ENCODE results near the gene UFM1.
"Not testable (repeated sequence)": the region's sequence is repeated elsewhere in the genome, so short reads cannot be mapped to it uniquely, and the experiment has no call there.

UFM1 gene

GRCh38 chr13:38366954-38367645, 17.4 kb downstream of the UFM1 start:
- DNase-seq: no peak

GRCh38 chr13:38369058-38369457, 19.4 kb downstream of the UFM1 start:
- DNase-seq: no peak

- DNase-seq: not testable (repeated sequence)
These were observed 20.4 kb downstream of the UFM1 start for GRCh38 chr13:38370096-38370495.

- no peak for DNase-seq
These were observed 23.3 kb downstream of the UFM1 start for GRCh38 chr13:38372820-38373383.

GRCh38 chr13:38376546-38376945, 26.9 kb downstream of the UFM1 start:
- no peak for DNase-seq

- no peak for DNase-seq
These were observed 32.2 kb downstream of the UFM1 start for GRCh38 chr13:38381890-38382289.

GRCh38 chr13:38382946-38383345, 33.3 kb downstream of the UFM1 start:
- DNase-seq: no peak

- DNase-seq: no peak
These were observed 34.5 kb downstream of the UFM1 start for GRCh38 chr13:38384171-38384570.

- no peak for DNase-seq
These were observed 35.7 kb downstream of the UFM1 start for GRCh38 chr13:38385153-38385891.

GRCh38 chr13:38386421-38386820, 36.8 kb downstream of the UFM1 start:
- DNase-seq: no peak

GRCh38 chr13:38391341-38391740, 41.7 kb downstream of the UFM1 start:
- no peak for DNase-seq

- no peak for DNase-seq
These were observed 45.3 kb downstream of the UFM1 start for GRCh38 chr13:38394777-38395496.

GRCh38 chr13:38395497-38395788, 45.8 kb downstream of the UFM1 start:
- DNase-seq: no peak

GRCh38 chr13:38398711-38399493, 49.3 kb downstream of the UFM1 start:
- no peak for DNase-seq

- no peak for DNase-seq
These were observed 49.9 kb downstream of the UFM1 start for GRCh38 chr13:38399535-38399934.

GRCh38 chr13:38401276-38401675, 51.6 kb downstream of the UFM1 start:
- DNase-seq: no peak

GRCh38 chr13:38405216-38405615, 55.6 kb downstream of the UFM1 start:
- DNase-seq: no peak

GRCh38 chr13:38409771-38410170, 60.1 kb downstream of the UFM1 start:
- no peak for DNase-seq

- DNase-seq: no peak
These were observed 62.6 kb downstream of the UFM1 start for GRCh38 chr13:38412266-38412665.
